NCI-H1092 treated with DMSO at 0.1 percent for 48 hours (cell line): Measurements from ENCODE around the gene CNTNAP5.

Experiments
- DNase-seq: peaks from one replicate; lab custom pipeline; 2025; lab: John Stamatoyannopoulos, UW

The CNTNAP5 gene

DNA sequence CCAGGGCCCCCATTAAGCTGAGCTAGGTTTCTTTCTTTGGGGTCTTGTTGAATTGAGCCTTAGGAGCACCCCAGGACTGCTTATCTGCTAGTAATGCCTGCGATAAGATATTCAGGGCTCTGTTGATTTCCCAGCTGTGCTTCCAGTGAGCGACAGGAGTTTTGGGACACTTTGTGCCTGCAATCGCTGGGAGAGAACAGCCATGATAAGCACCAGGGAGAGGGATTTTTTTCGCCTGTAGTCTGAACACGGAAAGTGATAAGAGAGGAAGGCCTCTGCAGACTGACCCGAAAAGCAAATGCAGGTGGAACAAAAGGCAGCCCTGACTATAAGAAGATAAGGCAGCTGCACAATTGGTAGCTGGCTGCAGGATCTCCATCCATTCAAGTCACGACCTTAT is 244.3 kb downstream of the CNTNAP5 start:
- no peak for DNase-seq

DNA sequence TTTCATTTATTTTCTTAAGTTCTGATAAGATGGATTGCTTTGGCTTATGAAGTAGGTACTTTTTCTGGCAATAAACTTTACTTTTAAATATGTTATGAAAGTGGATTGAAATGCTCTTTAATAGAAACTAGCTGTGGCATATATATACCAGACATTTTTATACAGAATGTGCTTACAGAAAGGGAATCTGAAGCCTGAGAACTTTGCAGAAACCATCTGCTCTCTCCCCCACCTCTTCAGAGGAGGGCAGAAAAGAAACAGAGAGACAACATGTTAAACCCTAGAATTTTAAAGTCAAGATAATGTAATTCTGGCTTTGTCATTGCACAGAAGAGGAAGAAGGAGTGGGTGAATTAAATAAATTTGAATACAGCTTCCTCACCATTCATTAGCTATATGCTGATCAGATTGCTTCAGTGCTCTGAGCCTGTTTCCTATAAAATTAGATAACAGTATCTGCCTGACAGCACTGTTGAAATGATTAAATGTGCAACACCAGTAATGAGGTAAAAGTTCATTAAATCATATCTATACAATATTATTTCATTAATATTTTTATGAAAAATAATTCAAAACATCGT is 247.3 kb downstream of the CNTNAP5 start:
- no peak for DNase-seq

DNA sequence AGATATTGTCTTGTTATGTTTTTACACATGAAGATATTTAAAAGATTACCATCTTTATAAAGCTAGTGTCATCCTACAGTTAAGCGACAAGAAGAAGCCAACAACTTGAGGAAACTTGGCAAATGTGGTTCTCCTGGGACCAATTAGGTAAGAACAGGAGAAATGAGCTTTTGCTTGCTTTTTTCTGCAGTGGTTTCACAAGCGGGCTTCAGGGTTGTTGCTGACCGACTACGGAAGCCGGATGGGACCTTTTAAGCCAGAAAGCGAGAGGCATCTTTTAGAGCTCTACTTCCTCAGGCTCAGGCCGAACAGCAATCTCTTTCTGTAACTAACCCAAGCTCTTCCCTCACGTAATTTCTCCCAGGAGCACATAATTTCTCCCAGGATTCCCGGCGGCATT is 256.5 kb downstream of the CNTNAP5 start:
- DNase-seq: no peak

DNA sequence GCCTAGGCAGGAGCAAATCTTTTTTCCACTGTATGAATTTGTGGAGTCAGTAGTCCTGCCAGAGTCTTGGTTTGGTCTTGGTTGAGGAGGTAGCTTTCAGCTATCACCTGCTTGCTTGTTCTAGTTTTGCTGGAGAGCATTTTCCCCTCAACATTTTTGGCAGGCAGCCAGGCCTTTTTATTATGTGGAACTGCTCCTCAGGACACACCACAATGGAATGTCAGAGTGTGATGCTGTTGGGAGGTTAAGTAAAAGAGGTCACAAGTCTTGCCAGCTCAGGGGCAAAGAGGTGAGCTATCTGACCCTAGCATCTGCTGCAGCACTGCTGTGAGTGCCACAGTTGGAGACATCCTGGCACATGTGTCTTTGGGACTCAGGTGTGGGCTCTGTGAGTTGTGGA is 258.0 kb downstream of the CNTNAP5 start:
- DNase-seq: no peak

DNA sequence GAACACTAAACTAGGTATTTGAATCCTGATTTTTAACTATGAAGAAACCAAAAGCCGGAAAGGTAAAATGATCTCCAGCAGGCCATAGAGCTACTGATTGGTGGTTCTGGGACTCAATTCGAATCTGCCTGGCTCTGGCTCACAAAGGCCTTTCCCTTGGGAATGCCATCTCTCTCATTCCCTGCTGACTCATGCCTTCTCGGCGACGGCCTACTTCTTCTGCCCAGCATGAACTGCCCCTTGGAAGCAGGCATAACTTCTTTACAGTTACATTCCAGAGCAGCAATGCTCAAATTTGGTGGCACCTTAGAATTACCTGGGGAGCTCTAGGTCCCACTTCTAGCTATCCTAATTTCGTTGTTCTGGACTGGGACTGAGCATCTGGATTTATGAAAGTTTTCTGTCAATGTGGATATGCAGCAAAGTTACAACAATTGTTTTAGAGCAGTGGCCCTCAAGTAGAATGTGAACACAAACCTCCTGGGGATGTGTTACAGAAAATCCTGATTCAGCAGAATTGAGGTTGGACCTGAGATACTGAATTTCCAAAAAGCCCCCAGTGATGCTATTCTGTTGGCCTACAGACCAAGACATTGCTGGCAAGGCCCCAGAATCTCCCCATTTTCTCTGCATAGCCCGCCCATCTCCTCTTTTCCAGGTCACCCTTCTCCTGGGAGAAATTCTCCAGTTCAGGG is 261.1 kb downstream of the CNTNAP5 start:
- no peak for DNase-seq

DNA sequence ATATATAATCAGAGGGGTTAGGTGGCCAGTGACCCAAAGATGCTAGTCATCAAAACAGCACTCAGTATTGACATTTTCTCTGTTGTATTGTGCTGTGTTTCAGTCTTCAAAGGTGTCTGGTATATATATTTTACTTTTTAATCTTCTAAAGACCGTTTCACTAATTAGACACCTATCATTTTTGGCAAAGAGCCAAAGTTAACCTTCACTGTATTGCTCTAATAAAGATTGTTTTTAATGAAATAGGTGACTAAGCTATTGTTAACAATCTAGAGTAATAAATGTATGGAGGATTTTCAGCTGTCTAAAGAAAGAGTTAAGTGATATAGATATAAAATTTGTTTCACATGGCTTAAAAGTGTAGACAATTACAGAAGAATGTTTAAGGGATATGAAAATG is 264.0 kb downstream of the CNTNAP5 start:
- DNase-seq: no peak

DNA sequence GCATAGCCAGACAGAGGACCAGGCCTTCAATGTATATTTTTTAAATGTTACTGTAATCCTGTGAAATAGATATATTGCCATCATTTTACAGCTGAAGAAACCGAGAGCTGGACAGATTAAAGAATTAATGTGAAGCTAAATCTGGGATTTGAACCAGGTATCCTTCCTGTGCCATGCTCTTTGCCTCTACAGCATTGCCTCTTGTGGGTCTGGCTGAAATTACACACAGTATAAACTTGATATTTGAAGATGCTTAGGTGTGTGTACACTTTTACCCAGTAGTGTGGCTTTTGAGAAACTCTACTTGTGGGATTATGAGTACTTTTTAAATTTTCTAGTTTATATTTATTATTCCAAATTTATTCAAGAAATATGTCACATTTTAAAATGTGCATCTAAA is 264.5 kb downstream of the CNTNAP5 start:
- DNase-seq: no peak

DNA sequence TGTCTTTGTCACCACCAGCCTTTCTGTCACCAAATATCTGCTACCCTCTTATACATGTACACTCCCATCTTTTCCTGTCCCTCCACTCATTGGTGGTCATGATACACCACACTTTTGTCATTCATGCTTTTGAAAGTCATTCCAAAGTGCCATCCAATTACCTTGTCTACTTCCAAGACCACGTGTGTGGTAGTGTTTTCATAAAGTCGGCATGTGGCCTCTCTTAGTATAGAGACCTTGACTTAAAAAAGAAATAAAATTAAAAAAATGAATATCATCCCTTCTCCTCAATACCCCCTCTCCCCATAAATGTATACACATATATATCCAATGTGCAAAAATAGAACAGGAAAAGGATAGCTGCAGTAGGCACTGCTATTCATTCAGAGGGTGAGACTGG is 271.4 kb downstream of the CNTNAP5 start:
- no peak for DNase-seq

DNA sequence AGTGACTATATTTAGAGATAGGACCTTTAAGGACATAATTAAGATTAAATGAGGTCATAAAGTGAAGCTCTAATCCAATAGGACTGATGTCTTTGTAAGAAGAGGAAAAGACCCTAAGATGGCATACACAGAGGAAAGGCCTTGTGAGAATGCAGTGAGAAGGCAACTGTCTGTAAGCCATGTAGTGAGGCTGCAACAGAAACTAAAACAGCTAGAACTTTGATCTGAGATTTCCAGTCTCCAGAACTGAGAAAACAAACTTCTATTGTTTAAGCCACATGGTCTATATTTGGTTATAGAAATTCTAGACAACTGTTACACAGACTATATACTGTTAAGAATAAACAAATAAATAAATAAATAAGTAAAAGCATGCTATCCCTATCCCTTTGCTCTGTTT is 276.8 kb downstream of the CNTNAP5 start:
- DNase-seq: no peak

DNA sequence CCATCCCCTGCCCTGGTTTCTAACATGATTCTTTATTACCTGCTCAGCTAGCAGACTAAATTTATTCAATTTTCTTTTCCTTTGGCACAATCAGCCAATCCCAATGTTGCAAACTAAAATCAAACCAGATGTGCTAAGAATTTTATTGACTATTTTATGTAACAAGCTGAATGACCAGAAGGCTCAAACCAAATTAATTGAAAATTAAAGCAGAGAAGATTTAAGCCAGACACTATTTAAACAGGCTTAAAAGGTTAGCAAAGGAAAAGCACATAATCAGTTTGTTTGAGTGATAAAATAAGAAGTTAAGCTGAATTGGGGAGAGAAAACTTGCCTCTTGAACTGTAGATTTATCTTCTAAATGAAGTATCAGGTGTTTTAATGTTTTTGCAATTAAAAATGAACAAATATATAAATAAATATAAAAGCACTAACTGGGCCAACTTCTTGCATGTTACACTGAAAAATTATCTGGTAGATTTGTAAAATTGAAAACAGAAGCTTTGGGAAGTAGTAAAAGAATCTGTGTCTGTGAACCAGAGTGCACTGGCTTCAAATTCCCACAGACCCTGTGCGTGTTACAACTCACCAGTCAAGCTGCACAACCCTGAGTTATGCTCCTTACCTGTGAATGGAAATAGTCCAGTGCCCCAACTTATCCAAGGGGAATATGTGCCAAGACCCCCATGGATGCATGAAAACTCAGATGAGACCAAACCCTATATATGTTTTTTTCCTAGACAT is 283.4 kb downstream of the CNTNAP5 start:
- no peak for DNase-seq

DNA sequence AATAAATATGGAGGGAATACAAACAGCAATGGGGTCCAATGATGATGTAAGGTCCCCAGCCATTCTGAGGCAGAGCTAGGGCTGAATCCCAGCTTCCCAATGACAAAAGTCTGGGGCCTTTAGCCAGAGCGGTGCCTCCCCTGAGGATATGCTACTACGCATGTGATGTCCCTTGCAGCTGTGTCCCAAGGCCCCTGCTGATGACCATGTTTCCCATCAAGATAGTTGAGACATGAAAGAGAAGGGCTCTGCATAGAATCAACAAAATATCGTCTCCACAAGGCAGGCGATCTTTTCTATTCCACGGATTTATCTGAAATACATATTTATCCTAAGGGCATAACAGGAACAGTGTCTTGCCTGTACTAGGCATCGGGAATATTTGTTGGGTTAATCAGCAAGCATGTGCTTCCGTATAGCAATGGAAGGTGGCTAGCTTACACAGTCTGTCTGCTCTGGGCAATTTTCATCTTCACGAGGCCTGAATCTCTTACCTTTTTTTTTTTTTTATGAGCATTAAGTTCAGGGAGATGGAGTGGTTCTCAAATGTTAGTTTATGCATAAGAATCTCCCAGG is 284.6 kb downstream of the CNTNAP5 start:
- DNase-seq: no peak

DNA sequence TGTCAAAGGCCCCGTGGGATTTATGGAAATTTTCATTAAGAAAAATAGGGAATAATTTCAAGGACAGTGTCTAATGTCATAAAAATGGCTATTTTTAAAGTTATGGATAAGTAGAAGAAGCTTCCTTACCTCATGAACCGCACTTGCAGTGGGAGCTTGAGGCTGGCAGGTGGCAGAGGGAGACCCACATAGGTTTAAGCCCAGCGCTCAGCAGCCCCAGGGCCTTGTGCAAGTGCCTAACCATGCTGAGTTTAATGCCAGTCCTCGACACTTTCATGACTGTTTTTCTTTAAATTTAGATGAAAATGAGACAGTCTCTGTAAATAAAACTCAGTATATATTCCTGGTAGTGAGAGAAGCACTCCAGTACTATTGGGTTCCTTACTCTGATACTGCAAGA is 285.6 kb downstream of the CNTNAP5 start:
- DNase-seq: no peak

DNA sequence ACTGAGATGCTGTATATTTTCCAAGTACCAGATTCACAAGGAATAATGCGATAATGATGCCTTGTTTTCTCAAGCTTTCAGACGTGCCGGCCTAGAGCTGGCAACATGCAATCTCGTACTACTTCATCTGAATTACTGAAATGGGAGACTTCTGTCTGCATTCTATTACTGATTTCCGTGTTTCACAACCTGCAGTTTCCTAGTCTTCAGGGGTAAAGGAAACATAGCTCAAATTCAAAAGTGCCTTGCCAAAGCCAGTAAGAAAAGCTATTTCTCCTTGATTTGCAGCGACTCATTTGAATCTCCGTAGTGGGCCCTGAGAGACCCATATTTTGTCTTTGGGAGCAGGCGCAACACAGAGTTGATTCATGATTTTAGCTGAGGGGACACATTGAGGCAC is 289.0 kb downstream of the CNTNAP5 start:
- DNase-seq: no peak

DNA sequence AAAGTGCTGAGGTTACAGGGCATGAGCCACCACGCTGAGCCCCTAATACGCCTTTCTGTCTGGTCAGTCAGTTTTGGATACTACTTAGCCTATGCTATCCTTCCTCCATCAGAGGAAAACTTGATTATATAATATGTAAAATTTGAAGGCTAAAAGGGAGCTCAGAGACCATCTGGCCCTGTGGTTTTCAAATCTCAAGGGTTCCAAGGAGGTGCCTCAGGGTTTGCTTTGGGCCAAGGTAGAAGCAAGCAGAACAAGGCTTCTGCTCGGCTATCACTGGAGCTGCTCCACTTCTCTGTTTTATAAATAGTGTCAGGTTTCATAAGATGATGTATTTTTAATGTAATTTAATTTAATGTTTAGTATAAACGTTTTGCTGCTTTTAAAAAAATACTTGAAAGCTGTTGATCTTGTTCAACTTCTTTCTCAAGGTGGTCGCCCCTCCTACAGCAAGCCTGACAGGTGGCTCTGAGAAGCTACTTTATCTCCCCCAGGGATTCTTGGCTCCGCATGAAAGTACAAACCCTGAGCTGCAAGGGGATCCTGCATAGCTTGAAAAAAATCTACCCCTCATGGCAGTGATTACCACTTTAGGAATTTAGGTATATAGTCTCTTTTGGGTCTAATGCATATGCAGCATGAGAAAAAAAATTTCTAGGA is 290.3 kb downstream of the CNTNAP5 start:
- no peak for DNase-seq

DNA sequence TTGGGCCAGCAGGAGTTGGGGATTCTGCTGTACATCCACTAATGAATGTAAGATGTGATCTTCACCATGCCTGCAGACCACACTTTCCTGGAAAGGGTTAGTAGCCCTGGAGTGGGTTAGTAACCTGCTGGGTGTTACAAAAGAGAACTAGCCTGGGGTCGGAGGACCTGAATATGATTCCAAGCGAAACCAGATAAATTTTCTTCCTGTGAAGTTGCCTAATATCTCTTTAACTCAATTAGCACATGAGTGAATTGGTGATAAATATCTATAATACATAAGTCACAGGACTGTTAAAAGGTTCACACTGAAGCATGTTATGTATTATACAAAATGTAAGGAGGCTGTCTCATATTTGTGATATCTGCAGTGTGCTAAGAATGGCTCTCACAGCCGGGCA is 291.0 kb downstream of the CNTNAP5 start:
- no peak for DNase-seq

DNA sequence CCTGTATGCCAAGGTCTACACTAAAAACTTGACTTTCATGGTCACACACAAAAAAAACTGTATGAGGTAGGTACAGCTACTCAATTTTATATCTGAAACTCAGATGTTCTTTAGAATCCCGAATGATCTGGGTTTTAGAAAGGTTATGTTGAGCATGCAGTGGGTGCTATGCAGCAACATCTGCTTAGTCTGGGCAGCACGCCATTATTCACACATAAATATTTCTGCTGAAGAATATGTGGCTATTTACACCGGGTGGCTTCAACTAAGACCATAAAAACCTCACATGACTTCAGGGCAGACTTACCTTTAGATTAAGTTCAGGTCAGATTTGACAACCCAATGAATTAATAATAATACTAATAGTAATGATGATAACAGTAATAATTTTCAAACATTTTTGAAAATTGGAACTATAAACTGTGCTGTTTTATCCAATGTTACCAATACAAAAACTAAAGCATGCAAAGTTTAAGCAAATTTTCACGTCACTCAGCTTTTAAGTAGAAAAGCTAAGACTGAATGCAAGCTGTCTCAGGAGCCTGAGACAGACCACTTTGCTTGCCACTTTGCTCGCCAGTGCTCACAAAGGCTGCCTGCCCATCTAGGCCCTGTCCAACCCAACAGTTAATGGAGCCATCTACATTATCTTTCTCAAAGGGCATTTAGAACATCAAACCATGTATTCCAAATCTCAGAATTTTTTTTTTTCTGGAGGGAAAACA is 292.0 kb downstream of the CNTNAP5 start:
- DNase-seq: peak; percentile 73

DNA sequence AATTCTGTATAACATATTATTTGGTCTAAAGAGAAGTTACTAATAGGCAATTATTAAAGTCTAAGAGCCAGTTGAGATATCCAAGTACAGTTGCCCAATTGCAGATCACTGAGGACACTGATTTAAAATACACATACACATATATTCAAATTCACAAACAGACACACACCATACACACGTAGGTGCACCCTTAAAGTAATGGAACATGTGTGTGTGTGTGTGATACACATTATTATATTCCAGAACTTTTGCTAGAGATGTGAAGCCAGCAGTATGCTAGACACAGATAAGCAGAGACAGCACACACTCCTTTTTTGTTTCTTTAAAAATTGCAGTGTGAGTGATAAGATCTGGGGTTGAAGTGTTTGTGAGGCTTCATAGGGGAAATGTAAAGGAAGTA is 292.5 kb downstream of the CNTNAP5 start:
- DNase-seq: no peak

DNA sequence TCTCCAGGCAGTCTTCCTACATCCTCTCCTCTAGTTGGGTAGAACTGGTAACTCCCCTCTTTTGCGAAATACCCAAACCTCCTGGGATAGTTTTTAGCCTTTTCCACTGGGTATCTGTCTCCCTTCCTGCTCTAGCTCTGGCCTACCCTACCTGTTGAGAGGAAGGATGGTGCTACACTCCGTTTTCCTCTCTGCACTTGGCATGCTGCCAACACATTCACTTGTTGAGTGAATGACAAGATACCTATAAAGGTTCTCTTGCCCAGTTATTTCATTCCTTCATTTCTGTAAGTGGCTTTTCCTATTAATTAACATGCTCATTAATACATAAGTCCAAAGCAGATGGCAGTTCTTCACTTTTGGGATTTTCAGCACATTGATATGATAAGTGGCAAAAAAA is 293.8 kb downstream of the CNTNAP5 start:
- DNase-seq: no peak

DNA sequence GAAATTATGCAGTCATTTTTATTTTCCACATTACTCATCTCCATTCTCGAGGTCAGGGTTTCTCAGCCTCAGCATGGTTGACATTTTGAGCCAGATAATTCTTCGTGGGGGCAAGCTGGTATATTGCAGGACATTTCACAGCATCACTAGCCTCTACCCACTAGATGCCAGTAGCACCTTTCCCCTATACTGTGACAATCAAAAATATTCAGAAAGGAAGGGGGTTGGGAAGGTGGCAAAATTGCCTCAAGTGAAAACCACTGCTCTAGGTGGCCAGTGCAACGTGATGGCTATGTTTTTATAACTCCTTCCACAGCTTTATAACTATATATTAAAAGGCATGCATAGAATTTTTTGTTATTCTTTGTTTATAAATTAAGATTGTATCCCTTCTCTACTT is 294.5 kb downstream of the CNTNAP5 start:
- DNase-seq: no peak

DNA sequence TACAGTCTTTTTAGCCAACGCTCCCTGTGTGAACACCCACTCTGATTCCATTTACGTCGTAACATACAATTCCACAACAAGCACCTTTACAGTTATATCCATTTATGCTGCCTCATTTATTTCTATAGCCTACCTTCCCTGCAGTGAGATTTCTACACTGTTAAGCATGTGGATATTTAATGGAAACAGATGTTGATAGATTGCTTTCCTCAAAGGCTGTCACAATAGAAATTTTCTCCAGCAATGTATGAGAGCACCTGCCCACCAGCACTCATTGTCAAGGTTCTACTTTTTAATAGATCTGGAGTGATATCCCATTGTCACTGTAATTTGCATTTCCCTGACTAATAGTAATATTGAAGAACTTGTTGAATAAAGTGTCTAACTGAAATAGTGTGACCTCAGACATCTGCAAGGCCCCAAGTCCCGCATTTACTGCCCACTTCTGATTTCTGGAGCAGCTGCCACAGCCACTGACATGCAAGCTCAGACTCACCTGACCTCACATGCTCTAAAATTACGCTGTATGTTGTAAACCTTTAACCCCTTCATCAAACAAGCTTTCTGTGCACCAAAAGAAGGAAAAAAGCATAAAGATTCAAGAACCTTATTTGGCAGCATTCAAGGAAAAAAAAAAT is 295.1 kb downstream of the CNTNAP5 start:
- no peak for DNase-seq

DNA sequence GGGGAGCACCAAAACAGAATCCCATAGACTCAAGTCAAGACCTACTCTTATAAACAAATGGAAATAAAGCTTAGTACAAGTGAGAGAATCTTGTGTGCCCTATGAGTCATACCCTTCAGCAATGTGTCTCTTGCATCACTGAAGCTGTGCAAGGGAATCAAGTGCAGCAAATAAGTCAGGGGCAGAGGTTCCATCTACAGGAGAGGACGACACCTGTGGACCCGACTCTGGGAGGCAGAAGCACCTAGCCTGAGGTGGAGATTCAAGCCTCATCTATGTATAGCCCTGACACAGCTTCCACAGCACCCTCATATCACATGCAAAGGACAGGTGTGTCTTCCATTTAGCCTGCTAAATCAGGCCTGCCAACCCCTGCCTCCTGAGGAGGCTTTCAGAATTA is 298.2 kb downstream of the CNTNAP5 start:
- no peak for DNase-seq
